ENCODE data around the gene NCAM1.

Gene NCAM1

DNA sequence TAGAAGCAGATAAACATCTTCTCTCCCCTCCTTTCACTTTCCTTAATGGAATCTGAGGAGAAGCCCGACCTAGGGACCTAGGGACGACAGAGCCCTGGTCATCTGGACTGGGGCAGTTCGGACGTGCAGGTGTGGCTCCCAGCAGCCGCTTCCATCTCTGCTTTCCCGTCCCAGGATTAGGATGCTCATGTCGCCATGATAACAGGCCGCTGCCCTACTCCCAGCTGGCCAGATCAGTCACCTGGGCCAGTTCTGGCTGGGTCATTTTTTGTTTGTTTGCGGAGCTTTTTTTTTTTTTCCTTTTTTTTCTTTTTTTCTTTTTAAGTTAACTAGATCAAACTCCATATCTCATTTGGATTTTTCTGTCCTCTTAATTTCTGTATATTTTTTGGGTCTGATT, 186.9 kb downstream of the NCAM1 start:
- in situ Hi-C loops (cut with HindIII; ENCODE audit: low pct_ligation_motif_present, low pct_unique_long_range_greater_than_20kb, low sequenced_read_pairs): no loop called here
- DNase-seq: no peak

- in situ Hi-C loops (cut with HindIII; ENCODE audit: low pct_ligation_motif_present, low pct_unique_long_range_greater_than_20kb, low sequenced_read_pairs): no loop called here
- DNase-seq: no peak
Measured at GRCh38 chr11:113148652-113149051, 187.4 kb downstream of the NCAM1 start.

DNA sequence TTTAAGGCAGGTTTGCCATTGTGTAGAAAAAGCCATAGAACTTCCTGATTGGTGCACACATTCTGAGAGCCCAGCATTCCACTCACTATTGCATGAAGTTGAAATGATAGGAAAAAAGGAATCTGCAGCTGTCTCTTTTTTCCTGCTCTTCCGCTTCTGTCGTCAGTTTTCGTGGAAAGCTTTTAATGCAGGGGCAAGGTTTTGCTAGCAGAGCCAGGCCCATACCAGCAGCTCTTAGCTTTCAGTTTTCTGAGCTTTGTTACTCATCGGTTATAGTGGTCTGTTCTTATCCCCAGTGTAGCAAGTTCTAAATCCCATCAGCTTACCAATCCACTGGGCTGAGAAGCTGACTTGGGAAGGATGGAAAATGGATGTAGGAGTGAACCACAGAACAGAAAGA, 190.3 kb downstream of the NCAM1 start:
- DNase-seq: no peak
- in situ Hi-C loops (cut with HindIII; ENCODE audit: low pct_ligation_motif_present, low pct_unique_long_range_greater_than_20kb, low sequenced_read_pairs): no loop called here

DNA sequence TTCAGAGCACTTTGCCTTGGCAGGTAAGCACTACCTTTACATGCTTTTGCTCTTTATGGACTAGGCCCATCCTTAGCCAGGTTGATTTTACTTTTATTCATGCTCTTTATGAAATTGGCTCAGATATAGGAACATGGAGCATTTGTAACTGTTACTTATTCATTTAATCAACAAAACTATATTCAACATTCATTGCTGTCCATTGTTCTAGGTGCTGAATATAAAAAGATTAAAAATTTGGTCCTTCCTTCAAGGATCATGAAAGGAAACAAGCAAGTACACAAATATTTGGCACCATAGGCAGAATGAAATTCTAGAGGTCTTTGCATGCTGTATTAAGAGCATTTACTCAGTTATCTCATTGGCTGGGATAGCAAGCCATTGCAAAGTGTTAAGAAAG, 191.3 kb downstream of the NCAM1 start:
- DNase-seq: no peak
- in situ Hi-C loops (cut with HindIII; ENCODE audit: low pct_ligation_motif_present, low pct_unique_long_range_greater_than_20kb, low sequenced_read_pairs): no loop called here

DNA sequence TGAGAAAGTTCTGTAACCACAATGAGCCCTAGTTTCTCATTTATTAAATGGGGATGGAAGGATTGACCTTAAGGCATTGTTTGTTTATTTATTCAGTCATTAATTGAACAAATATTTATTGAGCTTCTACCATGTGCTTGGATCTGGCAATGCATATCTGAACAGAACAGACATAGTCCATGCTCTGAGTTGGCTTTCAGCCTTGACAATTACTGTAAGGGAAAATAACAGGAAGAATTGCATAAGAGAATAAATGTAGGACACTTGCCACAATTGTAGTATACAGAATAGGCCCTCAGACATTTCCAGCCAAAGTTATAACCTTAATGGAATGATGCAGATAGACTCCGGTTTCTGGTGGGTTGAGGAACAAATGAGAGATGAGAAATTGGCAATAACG, 192.6 kb downstream of the NCAM1 start:
- no peak for DNase-seq
- in situ Hi-C loops (cut with HindIII; ENCODE audit: low pct_ligation_motif_present, low pct_unique_long_range_greater_than_20kb, low sequenced_read_pairs): no loop called here

DNA sequence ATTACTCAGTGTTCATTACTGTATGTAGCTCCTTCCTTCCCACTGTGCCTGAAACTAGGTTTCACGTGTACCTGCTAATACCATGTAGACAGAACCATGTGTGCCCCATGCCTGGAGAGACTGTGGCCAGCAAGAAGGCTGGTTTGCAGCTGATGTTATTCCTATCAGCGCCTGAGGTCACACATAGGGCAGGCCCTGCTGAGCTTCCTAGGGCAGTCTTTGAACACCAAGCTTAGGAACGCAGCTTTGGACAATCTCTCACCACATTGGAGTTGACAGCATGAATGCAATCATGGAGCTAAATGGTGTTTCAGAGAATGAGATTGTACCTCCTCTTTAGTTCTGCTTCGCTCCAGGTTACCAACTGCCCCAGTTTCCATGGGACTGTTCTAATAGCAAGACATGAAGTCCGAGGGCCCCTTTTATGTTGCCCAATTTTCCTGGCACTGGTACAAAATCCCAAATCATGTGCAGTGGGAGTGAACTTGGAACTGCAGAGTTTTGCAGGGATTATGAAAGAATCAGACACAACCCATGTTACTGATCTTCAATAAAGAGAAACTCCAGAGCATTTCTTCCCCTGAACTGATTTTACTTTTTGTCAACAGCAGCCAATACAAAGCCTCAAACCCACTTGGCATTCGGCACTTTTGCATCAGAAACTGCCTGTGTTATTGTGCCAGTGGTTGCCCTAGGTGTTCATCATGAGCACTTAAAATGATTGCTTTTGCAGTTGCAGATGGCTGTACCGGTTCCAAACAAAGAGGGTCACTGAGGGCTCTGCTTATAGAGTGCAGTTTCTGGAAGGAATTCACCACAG, 199.0 kb downstream of the NCAM1 start:
- no peak for DNase-seq
- in situ Hi-C loops (cut with HindIII; ENCODE audit: low pct_ligation_motif_present, low pct_unique_long_range_greater_than_20kb, low sequenced_read_pairs): no loop called here

- in situ Hi-C loops (cut with HindIII; ENCODE audit: low pct_ligation_motif_present, low pct_unique_long_range_greater_than_20kb, low sequenced_read_pairs): no loop called here
Measured at GRCh38 chr11:113160808-113161124, 199.5 kb downstream of the NCAM1 start.

GRCh38 chr11:113161711-113162591, 200.7 kb downstream of the NCAM1 start:
- DNase-seq: no peak
- in situ Hi-C loops (cut with HindIII; ENCODE audit: low pct_ligation_motif_present, low pct_unique_long_range_greater_than_20kb, low sequenced_read_pairs): no loop called here

More at GRCh38 chr11:113160808-113161124, 199.5 kb downstream of the NCAM1 start:
- DNase-seq: no peak

GRCh38 chr11:113162592-113162962, 201.4 kb downstream of the NCAM1 start:
- in situ Hi-C loops (cut with HindIII; ENCODE audit: low pct_ligation_motif_present, low pct_unique_long_range_greater_than_20kb, low sequenced_read_pairs): no loop called here
- DNase-seq: no peak

DNA sequence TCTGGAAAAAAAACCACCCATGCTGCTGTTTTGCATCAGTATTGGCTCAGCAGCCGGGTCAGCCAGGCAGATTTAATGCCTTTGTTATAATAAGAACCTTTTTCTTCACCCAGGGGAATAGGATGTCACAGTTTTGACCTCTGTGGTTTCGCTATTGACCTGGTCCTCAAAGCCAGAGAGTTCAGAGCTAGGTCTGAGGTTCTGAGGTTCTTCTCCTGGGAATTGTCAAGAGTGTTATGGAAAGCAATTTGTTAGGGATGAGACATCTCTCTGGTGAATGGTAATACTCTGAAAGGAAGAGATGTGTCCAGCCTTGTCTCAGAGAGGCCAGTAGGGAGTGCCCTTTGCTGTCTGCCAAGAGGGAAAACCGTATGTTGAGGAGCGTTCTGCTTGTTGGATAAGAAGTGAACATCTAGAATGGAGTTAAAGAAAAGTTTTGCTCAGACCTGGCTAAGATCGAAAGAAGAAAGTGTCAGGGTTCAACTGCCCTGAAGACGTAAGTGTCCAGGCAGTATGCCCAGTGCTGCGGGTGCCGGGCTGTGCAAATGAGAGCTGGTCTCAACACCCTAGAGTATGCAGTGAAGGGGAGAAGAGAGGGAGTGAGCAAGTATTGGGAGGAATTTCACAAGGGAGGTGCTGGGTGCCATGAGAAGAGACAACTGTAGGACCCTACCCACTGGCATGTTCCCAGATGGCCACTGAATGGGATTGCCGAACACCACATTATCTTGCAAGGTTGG, 202.2 kb downstream of the NCAM1 start:
- no peak for DNase-seq
- in situ Hi-C loops (cut with HindIII; ENCODE audit: low pct_ligation_motif_present, low pct_unique_long_range_greater_than_20kb, low sequenced_read_pairs): no loop called here

- in situ Hi-C loops (cut with HindIII; ENCODE audit: low pct_ligation_motif_present, low pct_unique_long_range_greater_than_20kb, low sequenced_read_pairs): no loop called here
- DNase-seq: no peak
Measured at GRCh38 chr11:113166280-113166679, 205.1 kb downstream of the NCAM1 start.

GRCh38 chr11:113167599-113167998, 206.4 kb downstream of the NCAM1 start:
- no peak for DNase-seq
- in situ Hi-C loops (cut with HindIII; ENCODE audit: low pct_ligation_motif_present, low pct_unique_long_range_greater_than_20kb, low sequenced_read_pairs): no loop called here

GRCh38 chr11:113168354-113169342, 207.4 kb downstream of the NCAM1 start:
- DNase-seq: no peak
- in situ Hi-C loops (cut with HindIII; ENCODE audit: low pct_ligation_motif_present, low pct_unique_long_range_greater_than_20kb, low sequenced_read_pairs): no loop called here

DNA sequence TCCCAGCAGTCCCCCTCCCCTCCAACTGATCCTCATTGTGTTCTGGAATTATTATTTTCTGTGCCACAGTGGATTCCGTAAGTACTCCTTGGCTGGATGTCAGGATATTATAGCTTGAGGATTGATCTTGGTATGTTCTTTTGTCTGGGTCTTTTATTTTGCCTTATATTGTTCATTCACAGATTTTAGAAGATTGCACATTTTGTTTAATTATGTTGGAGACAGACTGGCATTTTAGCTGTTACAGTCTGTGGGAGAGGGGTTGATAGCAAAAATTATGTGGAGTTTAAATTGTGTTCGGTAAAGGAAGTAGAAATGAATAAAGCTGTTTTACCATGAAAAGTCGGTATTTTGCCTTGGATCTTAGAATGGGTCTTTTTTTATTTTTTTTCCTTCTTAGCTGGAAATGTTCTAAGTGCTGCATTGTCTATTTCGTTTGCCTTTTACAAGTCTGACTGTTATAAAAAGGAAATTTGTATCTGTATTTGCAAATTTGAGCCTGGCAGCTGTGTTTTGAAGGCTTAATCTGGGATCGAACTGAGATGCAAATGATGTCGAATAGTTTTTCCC, 211.2 kb downstream of the NCAM1 start:
- DNase-seq: no peak
- in situ Hi-C loops (cut with HindIII; ENCODE audit: low pct_ligation_motif_present, low pct_unique_long_range_greater_than_20kb, low sequenced_read_pairs): no loop called here

GRCh38 chr11:113173126-113173525, 211.9 kb downstream of the NCAM1 start:
- no peak for DNase-seq
- in situ Hi-C loops (cut with HindIII; ENCODE audit: low pct_ligation_motif_present, low pct_unique_long_range_greater_than_20kb, low sequenced_read_pairs): no loop called here

GRCh38 chr11:113174882-113175281, 213.7 kb downstream of the NCAM1 start:
- no peak for DNase-seq
- in situ Hi-C loops (cut with HindIII; ENCODE audit: low pct_ligation_motif_present, low pct_unique_long_range_greater_than_20kb, low sequenced_read_pairs): no loop called here

DNA sequence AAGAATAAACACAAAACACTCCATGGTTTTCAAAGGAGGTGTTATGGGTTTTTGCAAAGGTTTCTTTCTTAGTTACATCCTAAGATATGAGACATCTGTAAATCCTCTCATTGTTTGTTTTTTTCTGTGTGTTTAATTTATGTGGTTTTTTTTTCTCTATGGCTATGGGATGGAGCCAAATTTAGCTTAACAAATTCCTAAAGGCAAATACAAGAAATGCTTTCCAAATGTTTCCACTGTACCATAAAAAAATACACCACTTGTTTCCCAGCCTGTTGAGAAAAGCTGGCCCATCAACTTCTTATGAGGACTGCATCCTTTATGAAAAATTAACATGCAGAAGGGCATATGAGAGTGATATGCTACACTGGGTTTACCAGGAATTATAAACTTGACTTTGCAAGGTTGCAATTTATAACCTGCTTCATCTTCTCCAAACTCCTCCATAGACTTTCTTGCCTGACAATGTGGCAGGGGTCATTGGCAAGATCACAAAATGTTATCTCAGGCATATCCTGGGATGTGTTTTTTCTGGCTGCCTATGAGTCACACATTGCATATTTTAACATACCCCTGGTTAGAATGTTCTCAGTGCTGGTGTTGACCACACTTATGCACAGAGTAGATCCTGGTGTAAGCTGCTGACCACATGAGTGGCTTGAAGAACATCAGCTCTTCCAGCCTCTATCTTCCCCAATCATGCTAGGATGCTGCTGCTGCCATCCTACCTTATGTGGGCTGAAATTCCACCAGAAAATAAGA, 215.6 kb downstream of the NCAM1 start:
- DNase-seq: no peak
- in situ Hi-C loops (cut with HindIII; ENCODE audit: low pct_ligation_motif_present, low pct_unique_long_range_greater_than_20kb, low sequenced_read_pairs): no loop called here
